ENCODE results near the gene COL16A1.

COL16A1 gene

GRCh38 chr1:31751822-31752241, 48.0 kb upstream of the COL16A1 start:
- Histone ChIP-seq H3K9me3 (ENCODE audit: insufficient read depth, low read depth, low read length) (no peaks in the 10 kb centered on the region), H3F3A (ENCODE audit: low read depth) (no peaks in the 10 kb centered on the region), H3K4me2 (ENCODE audit: low read depth, low read length, poor library complexity, severe bottlenecking) (peak overlapping the region; percentile 38), H3K4me3 (ENCODE audit: low read length, poor library complexity, severe bottlenecking) (peak overlapping the region; percentile 10), H3K36me3 (ENCODE audit: insufficient read depth, low read length) (no peaks in the 10 kb centered on the region), H3K27me3 (ENCODE audit: insufficient read depth, low read length, poor library complexity, severe bottlenecking) (no peaks in the 10 kb centered on the region), H3K4me1 (ENCODE audit: insufficient read depth, low read length, poor library complexity, severe bottlenecking) (peaks cover 28% of the 10 kb centered on the region), H3K79me2 (ENCODE audit: insufficient read depth, low read length) (no peaks in the 10 kb centered on the region), H2AFZ (ENCODE audit: low read length) (peak overlapping the region; percentile 9; the same call in 1 of the 2 replicates), H4K20me1 (ENCODE audit: insufficient read depth, low read length, poor library complexity, severe bottlenecking) (no peaks in the 10 kb centered on the region), H3K9ac (ENCODE audit: low read depth, low read length, poor library complexity, severe bottlenecking) (peak overlapping the region; percentile 35), H3K9me2 (replicated peaks; ENCODE audit: low read depth, low read length) (no peaks in the 10 kb centered on the region)
- no peak for TF ChIP-seq CTCF (conservative IDR thresholded peaks at IDR 0.05; ENCODE audit: low read length)

- TF ChIP-seq EZH2phosphoT487 (IDR thresholded peaks at IDR 0.05; ENCODE audit: borderline replicate concordance) (no peak), CTCF (conservative IDR thresholded peaks at IDR 0.05; ENCODE audit: low read length) (no peak)
- Histone ChIP-seq H3K9me3 (ENCODE audit: insufficient read depth, low read depth, low read length) (no peaks in the 10 kb centered on the region), H3K4me3 (ENCODE audit: low read length, poor library complexity, severe bottlenecking) (no peak overlapping the region), H3K4me2 (ENCODE audit: low read depth, low read length, poor library complexity, severe bottlenecking) (peak overlapping the region; percentile 26), H3K27me3 (ENCODE audit: insufficient read depth, low read length, poor library complexity, severe bottlenecking) (no peaks in the 10 kb centered on the region), H3K4me1 (ENCODE audit: insufficient read depth, low read length, poor library complexity, severe bottlenecking) (peaks cover 31% of the 10 kb centered on the region), H3K9ac (ENCODE audit: low read depth, low read length, poor library complexity, severe bottlenecking) (no peak overlapping the region), H3K36me3 (ENCODE audit: insufficient read depth, low read length) (no peaks in the 10 kb centered on the region), H2AFZ (ENCODE audit: low read length) (no peak overlapping the region), H3K9me2 (replicated peaks; ENCODE audit: low read depth, low read length) (no peaks in the 10 kb centered on the region), H3K79me2 (ENCODE audit: insufficient read depth, low read length) (no peaks in the 10 kb centered on the region), H4K20me1 (ENCODE audit: insufficient read depth, low read length, poor library complexity, severe bottlenecking) (no peaks in the 10 kb centered on the region), H3F3A (ENCODE audit: low read depth) (no peaks in the 10 kb centered on the region)
These were observed 47.2 kb upstream of the COL16A1 start for GRCh38 chr1:31750858-31751510.

- Histone ChIP-seq H3K79me2 (ENCODE audit: insufficient read depth, low read length) (no peaks in the 10 kb centered on the region), H3K4me1 (ENCODE audit: insufficient read depth, low read length, poor library complexity, severe bottlenecking) (peaks cover 31% of the 10 kb centered on the region), H4K20me1 (ENCODE audit: insufficient read depth, low read length, poor library complexity, severe bottlenecking) (no peaks in the 10 kb centered on the region), H3K36me3 (ENCODE audit: insufficient read depth, low read length) (no peaks in the 10 kb centered on the region), H3K27me3 (ENCODE audit: insufficient read depth, low read length, poor library complexity, severe bottlenecking) (no peaks in the 10 kb centered on the region), H3K9me3 (ENCODE audit: insufficient read depth, low read depth, low read length) (no peaks in the 10 kb centered on the region), H2AFZ (ENCODE audit: low read length) (no peak overlapping the region), H3K9ac (ENCODE audit: low read depth, low read length, poor library complexity, severe bottlenecking) (no peak overlapping the region), H3K4me3 (ENCODE audit: low read length, poor library complexity, severe bottlenecking) (no peak overlapping the region), H3K4me2 (ENCODE audit: low read depth, low read length, poor library complexity, severe bottlenecking) (no peak overlapping the region), H3F3A (ENCODE audit: low read depth) (no peaks in the 10 kb centered on the region), H3K9me2 (replicated peaks; ENCODE audit: low read depth, low read length) (no peaks in the 10 kb centered on the region)
- TF ChIP-seq EZH2phosphoT487 (IDR thresholded peaks at IDR 0.05; ENCODE audit: borderline replicate concordance) (no peak), CTCF (conservative IDR thresholded peaks at IDR 0.05; ENCODE audit: low read length) (no peak)
These were observed 46.2 kb upstream of the COL16A1 start for GRCh38 chr1:31749785-31750735.

All from Loucy (cell line).